Astrocyte (in vitro differentiated cells and primary cell): Measurements from ENCODE around the gene STEAP1. TPM values are rescaled to one million over a fixed set of nuclear protein-coding genes. Genes with fewer than 3 reads are reported as not detected.

Experiments used
- DNase-seq: peaks from one replicate; pipeline ENCODE4 v3.0.0-alpha.2; 2010; ENCODE audit warnings: low read depth
- FAIRE-seq: peaks from 2 replicates; lab custom pipeline; 2011; peaks lifted over from hg19 to GRCh38; lab: Jason Lieb, UNC
- H2AFZ ChIP-seq: 2 replicates; pipeline ENCODE4 v1.6.0; 2012; ENCODE audit warnings: low read depth, low read length, inconsistent platforms
- H3K27ac ChIP-seq: 2 replicates; pipeline ENCODE4 v1.5.1; 2011; ENCODE audit warnings: low read depth, low read length, inconsistent platforms
- H3K27me3 ChIP-seq: 2 replicates; pipeline ENCODE4 v1.6.0; 2011; ENCODE audit warnings: low read length, inconsistent platforms; ENCODE audit not compliant: insufficient read depth
- H3K36me3 ChIP-seq: 2 replicates; pipeline ENCODE4 v1.5.1; 2011; ENCODE audit warnings: low read length, inconsistent platforms; ENCODE audit not compliant: insufficient read depth
- H3K4me1 ChIP-seq: 2 replicates; pipeline ENCODE4 v1.5.1; 2011; ENCODE audit warnings: low read length, inconsistent platforms; ENCODE audit not compliant: insufficient read depth
- H3K4me2 ChIP-seq: 2 replicates; pipeline ENCODE4 v1.6.0; 2012; ENCODE audit warnings: low read length, inconsistent platforms
- H3K4me3 ChIP-seq: 2 replicates; pipeline ENCODE4 v1.5.1; 2011; ENCODE audit warnings: low read depth, mild to moderate bottlenecking, low read length, inconsistent platforms; ENCODE audit not compliant: insufficient read depth
- H3K79me2 ChIP-seq: 2 replicates; pipeline ENCODE4 v1.6.0; 2012; ENCODE audit warnings: mild to moderate bottlenecking, low read length, inconsistent platforms; ENCODE audit not compliant: insufficient read depth
- H3K9ac ChIP-seq: 2 replicates; pipeline ENCODE4 v1.6.0; 2012; ENCODE audit warnings: mild to moderate bottlenecking, low read length, inconsistent platforms
- H3K9me3 ChIP-seq: 2 replicates; pipeline ENCODE4 v1.5.1; 2012; ENCODE audit warnings: low read depth, mild to moderate bottlenecking, low read length, inconsistent platforms; ENCODE audit not compliant: insufficient read depth
- H4K20me1 ChIP-seq: 2 replicates; pipeline ENCODE4 v1.6.0; 2012; ENCODE audit warnings: low read length, inconsistent platforms; ENCODE audit not compliant: insufficient read depth
- H3K27ac Mint-ChIP-seq: one replicate; pipeline ENCODE4 v1.8.0; 2021; ENCODE audit warnings: mild to moderate bottlenecking, mixed read lengths; ENCODE audit not compliant: unreplicated experiment
- H3K27me3 Mint-ChIP-seq: one replicate; pipeline ENCODE4 v1.8.0; 2021; ENCODE audit warnings: low read depth, mixed read lengths; ENCODE audit not compliant: unreplicated experiment
- H3K36me3 Mint-ChIP-seq: one replicate; pipeline ENCODE4 v1.8.0; 2021; ENCODE audit warnings: low read depth, mixed read lengths; ENCODE audit not compliant: unreplicated experiment
- H3K4me1 Mint-ChIP-seq: one replicate; pipeline ENCODE4 v1.8.0; 2021; ENCODE audit warnings: low read depth, mixed read lengths; ENCODE audit not compliant: unreplicated experiment
- H3K4me3 Mint-ChIP-seq: one replicate; pipeline ENCODE4 v1.8.0; 2021; ENCODE audit warnings: mild to moderate bottlenecking, moderate library complexity, mixed read lengths; ENCODE audit not compliant: unreplicated experiment
- H3K9me3 Mint-ChIP-seq: one replicate; pipeline ENCODE4 v1.8.0; 2021; ENCODE audit warnings: mild to moderate bottlenecking, mixed read lengths; ENCODE audit not compliant: unreplicated experiment
- CTCF ChIP-seq: IDR thresholded peaks from 2 replicates; pipeline ENCODE4 v1.5.1; 2011; ENCODE audit warnings: low read depth, mild to moderate bottlenecking, inconsistent platforms, low read length, moderate library complexity; ENCODE audit not compliant: insufficient read depth
- EZH2 ChIP-seq: IDR thresholded peaks from 2 replicates; pipeline ENCODE4 v1.6.1; 2012; ENCODE audit warnings: mild to moderate bottlenecking, low read length, inconsistent platforms; ENCODE audit not compliant: insufficient read depth
- total RNA-seq: library from RNA; stranded (reverse); gene quantifications from 2 replicates; pipeline ENCODE4 v1.2.1, GENCODE V29; 2021

Gene STEAP1
- total RNA-seq, 1 donor from 2014 or later: 6.2 TPM

- TF ChIP-seq EZH2 (no peak), CTCF (no peak)
- no peak overlapping the region for H3K4me3 ChIP-seq
Observed at GRCh38 chr7:90213521-90213920, 59.3 kb downstream of the STEAP1 start.

More at GRCh38 chr7:90213521-90213920, 59.3 kb downstream of the STEAP1 start:
- Histone ChIP-seq H3K27ac (no peak overlapping the region), H2AFZ (no peak overlapping the region), H4K20me1 (no peaks in the 10 kb centered on the region), H3K79me2 (no peaks in the 10 kb centered on the region), H3K9ac (no peak overlapping the region), H3K4me1 (peaks cover 12% of the 10 kb centered on the region), H3K4me2 (no peak overlapping the region), H3K27me3 (peaks cover 5% of the 10 kb centered on the region), H3K9me3 (no peaks in the 10 kb centered on the region), H3K36me3 (no peaks in the 10 kb centered on the region)
- Mint-ChIP-seq H3K27me3 (peaks cover 4% of the 10 kb centered on the region), H3K4me3 (no peak overlapping the region), H3K36me3 (no peaks in the 10 kb centered on the region), H3K4me1 (peaks cover 5% of the 10 kb centered on the region), H3K27ac (no peak overlapping the region), H3K9me3 (no peaks in the 10 kb centered on the region)
- DNase-seq (no peak), FAIRE-seq (no peak)

Other genes with a start within 250 kb of the STEAP1 start
- 2.3 and 3.4 TPM in 2 replicates for gene STEAP2, start 57.3 kb downstream of the STEAP1 start, total RNA-seq
- 1.1 and 2.0 TPM in 2 replicates for gene CFAP69, start 90.7 kb downstream of the STEAP1 start, total RNA-seq
- not detected in 2 replicates for gene FAM237B, start 166.8 kb downstream of the STEAP1 start, total RNA-seq
- gene GTPBP10, start 192.2 kb downstream of the STEAP1 start, total RNA-seq: 18.9 and 24.0 TPM in 2 replicates
- 37.9 and 42.8 TPM in 2 replicates for gene CLDN12, start 249.0 kb downstream of the STEAP1 start, total RNA-seq